Mucosa of rectum (tissue), 2 donors: ENCODE measurements around the gene TCIRG1.
A peak's percentile ranks its signal among the peaks of the same experiment; 100 is the strongest.
"Not testable (repeated sequence)": the region's sequence is repeated elsewhere in the genome, so short reads cannot be mapped to it uniquely, and the experiment has no call there.

ENCODE experiments used
- H3K27ac ChIP-seq, 2 donors: one replicate each; pipeline ENCODE4 v1.7.0; 2013; ENCODE audit warnings: inconsistent platforms in 2 of 2, low read depth in 2 of 2, low read length in 2 of 2
- H3K27me3 ChIP-seq, 2 donors: one replicate each; pipeline ENCODE4 v1.7.0; 2013; ENCODE audit warnings: low read length in 2 of 2; ENCODE audit not compliant: control insufficient read depth in 2 of 2, insufficient read depth in 2 of 2
- H3K36me3 ChIP-seq, 2 donors: one replicate each; pipeline ENCODE4 v1.7.0; 2013; ENCODE audit warnings: low read length in 2 of 2; ENCODE audit not compliant: control insufficient read depth in 2 of 2, insufficient read depth in 2 of 2
- H3K4me1 ChIP-seq, 2 donors: one replicate each; pipeline ENCODE4 v1.7.0; 2013; ENCODE audit warnings: low read length in 2 of 2, mild to moderate bottlenecking in 1 of 2; ENCODE audit not compliant: control insufficient read depth in 2 of 2, insufficient read depth in 2 of 2
- H3K4me3 ChIP-seq, 2 donors: one replicate each; pipeline ENCODE4 v1.7.0; 2013; ENCODE audit warnings: low read length in 2 of 2
- H3K9ac ChIP-seq, 2 donors: one replicate each; pipeline ENCODE4 v1.7.0; 2013; ENCODE audit warnings: low read length in 2 of 2, low read depth in 1 of 2, mild to moderate bottlenecking in 1 of 2
- H3K9me3 ChIP-seq, 2 donors: one replicate each; pipeline ENCODE4 v1.7.0; 2013; ENCODE audit warnings: low read length in 2 of 2; ENCODE audit not compliant: control insufficient read depth in 2 of 2
- donor health status: healthy.
- donor health status: Normal muscosa, but diverticular disease.

The TCIRG1 gene

DNA sequence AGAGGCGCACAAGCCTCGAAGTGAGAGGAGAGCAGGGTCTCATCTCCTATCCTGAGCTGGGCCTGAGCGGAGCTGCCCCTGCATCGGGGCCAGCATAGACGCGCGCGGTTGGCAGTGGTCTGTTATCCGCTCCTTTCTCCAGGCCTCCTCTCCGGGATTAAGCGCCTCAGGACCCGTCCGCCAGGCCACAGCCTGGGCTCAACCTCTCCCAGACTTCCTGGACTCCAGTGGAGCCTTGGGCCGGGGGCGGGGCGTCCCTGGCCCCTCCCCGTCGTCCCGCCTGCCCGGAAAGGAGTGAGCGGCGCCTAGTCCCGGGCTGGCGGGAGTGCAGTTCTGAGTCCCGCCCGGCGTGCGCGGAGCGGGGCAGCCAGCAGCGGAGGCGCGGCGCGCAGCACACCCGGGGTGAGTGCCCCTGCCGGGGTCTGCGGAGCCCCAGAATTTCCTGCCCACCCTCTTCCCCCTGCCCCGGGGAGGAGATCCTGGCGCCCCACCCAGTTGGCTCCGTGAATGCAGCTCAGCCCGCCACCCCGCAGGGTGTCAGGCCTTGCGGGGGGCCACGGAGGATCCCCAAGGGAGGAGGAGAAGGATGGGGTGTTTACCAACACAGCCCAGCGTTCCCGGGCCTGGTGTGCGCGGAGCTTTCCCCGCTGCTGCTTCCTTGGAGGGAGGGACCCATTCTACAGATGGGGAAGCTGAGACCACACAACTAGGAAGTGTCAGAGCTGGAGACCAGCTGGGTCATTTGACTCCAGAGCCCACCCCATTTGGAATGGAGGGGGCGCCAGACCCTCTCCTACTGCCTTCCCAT, at the start of gene TCIRG1:
TSS of gene TCIRG1 (plus strand) at position 308 of the 808 bp plus-strand sequence. CDS start 2,247 bp downstream, outside the sequence.
- Histone ChIP-seq H3K27ac (peak within 1 kb of the TSS; percentile 90), H3K36me3 (peaks cover 5 to 11% of the 10 kb centered on the region in 2 donors)

DNA sequence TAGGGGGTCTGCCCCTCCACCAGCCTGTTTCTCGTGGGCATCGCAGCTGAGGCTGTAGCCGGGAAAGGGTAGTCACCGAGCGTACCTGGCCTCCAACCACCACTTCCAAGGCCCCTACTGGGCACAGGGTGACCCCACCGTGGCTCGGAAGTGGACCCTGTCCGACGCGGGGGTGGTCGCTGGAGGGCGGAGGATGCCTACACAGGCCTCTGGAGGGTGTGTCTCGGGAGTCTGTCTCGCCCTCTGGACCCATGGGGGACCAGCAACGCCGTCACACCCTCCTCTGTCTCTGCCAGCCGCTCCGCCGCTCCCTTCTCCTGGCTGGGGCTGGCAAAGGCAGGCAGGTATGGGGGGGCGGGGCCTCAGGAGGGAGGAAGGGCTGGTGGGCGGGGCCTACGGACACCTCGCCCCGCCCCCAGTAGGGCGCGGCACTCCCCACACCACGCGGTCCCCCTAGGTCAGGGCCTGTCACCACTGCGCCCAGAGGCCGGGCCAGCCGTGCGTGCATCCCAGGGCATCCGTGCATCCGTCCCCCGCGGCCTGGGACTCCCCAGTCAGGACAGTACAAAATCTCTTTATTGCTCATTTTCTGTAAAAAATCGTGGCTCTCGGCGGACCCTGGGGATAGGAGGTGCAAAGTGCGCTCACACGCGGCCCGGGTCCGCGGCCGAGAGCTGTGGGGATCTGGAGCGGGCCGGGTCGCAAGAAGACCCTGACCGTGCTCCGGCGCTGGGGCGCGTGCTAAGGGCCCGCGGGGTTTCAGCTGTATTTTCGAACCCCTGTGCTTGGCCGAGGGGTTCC, 48.1 kb upstream of the TCIRG1 start:
- H3K9me3 ChIP-seq, H3K4me1 ChIP-seq: not testable (repeated sequence)

More for the DNA sequence above, at the start of gene TCIRG1:
- Histone ChIP-seq H3K27me3 (no peaks in the 10 kb centered on the region), H3K4me1 (peaks cover 31 to 36% of the 10 kb centered on the region in 2 donors), H3K9me3 (no peaks in the 10 kb centered on the region), H3K4me3 (peak within 1 kb of the TSS; percentile 80 to 84), H3K9ac (peak within 1 kb of the TSS; percentile 87 to 97)

DNA sequence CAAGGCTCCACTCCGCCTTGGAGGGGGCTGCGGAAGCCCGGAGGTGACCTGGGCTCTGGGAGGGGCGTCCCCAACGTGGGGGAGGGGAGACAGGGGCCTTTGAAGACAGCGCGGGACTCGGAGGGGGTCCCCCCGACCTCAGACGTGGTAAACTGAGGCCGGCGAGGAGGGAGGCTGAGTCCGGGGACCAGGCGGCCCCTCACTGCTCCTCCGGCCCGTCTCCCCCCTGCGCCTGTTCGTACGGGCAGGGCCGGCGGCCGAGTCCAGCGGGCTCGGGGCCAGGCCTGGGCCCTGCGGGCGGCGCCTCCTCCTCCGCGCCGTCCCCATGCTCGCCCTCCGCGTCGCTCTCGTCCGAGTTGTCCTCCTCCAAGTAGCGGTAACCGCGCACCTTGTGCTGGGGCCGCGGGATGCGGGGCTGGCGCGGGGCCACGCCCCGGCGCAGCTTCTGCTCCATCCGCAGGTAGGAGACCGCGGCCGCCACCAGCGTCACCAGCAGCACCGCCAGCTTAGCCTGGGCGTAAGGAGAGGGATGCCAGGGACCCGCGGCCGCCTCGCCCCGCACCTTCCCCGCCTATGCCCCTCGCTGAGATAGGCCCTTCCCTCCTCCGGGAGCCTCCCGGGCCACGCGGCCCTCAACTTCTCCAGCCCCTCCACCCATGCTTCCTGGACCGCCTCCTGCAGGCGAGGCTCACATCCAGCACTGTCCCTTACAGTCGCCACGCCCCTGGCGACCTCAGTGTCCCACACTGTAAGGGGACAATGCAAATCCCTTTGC, 47.3 kb upstream of the TCIRG1 start:
- not testable (repeated sequence) for H3K27ac ChIP-seq, H3K9me3 ChIP-seq, H3K4me1 ChIP-seq, H3K9ac ChIP-seq, H3K36me3 ChIP-seq, H3K27me3 ChIP-seq, H3K4me3 ChIP-seq

More for the DNA sequence above, 48.1 kb upstream of the TCIRG1 start:
- not testable (repeated sequence) for H3K4me3 ChIP-seq, H3K36me3 ChIP-seq, H3K27ac ChIP-seq, H3K9ac ChIP-seq, H3K27me3 ChIP-seq

DNA sequence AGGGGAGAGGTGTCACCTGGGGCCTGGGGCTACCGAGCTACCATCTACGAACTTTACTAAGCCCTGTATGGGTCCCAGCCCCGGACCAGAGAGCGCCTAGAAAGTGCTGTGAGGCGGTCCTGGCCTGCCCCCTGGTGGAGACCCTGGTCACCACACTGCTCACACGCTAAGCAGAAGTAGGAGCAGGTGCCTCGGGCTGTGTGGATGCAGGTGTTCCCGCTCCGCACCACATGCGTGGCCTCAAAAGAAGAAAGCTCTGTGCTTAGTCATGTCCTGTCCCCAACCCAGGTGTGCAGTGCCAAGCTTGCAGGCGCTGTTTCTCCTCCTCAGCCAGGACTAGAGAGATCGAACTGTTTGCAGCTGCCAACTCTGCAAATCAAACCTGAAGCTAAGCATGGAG, 45.0 kb upstream of the TCIRG1 start:
- not testable (repeated sequence) for H3K9me3 ChIP-seq
- peaks cover 0 to 18% of the 10 kb centered on the region in 2 donors for H3K4me1 ChIP-seq

GRCh38 chr11:67994387-67994786, 44.4 kb upstream of the TCIRG1 start:
- H3K9me3 ChIP-seq, H3K9ac ChIP-seq, H3K27me3 ChIP-seq, H3K36me3 ChIP-seq, H3K27ac ChIP-seq, H3K4me3 ChIP-seq: not testable (repeated sequence)
- H3K4me1 ChIP-seq: peaks cover 0 to 18% of the 10 kb centered on the region in 2 donors

More for the DNA sequence above, 45.0 kb upstream of the TCIRG1 start:
- not testable (repeated sequence) for H3K27me3 ChIP-seq, H3K9ac ChIP-seq, H3K27ac ChIP-seq, H3K4me3 ChIP-seq, H3K36me3 ChIP-seq

DNA sequence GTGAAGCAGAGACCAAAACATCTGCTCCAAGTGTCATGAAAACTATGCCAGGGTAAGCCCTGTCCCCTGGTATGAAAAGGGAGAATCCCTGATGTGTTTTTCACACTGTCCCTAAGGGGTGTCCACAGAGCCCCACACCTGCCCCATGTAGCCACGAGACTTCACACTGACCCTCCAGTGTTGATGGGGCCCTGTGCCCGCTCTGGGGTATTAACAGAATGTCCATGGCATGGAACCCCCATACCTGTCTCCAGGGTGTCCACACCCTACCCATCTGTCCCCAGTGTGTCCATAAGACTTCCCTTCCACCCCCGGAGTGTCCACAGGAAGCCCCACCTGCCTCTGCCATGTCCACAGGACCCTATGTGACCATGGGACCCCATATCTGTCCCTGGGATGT, 43.7 kb upstream of the TCIRG1 start:
- not testable (repeated sequence) for H3K27me3 ChIP-seq, H3K9ac ChIP-seq, H3K9me3 ChIP-seq, H3K27ac ChIP-seq, H3K4me3 ChIP-seq, H3K36me3 ChIP-seq
- peaks cover 0 to 18% of the 10 kb centered on the region in 2 donors for H3K4me1 ChIP-seq

DNA sequence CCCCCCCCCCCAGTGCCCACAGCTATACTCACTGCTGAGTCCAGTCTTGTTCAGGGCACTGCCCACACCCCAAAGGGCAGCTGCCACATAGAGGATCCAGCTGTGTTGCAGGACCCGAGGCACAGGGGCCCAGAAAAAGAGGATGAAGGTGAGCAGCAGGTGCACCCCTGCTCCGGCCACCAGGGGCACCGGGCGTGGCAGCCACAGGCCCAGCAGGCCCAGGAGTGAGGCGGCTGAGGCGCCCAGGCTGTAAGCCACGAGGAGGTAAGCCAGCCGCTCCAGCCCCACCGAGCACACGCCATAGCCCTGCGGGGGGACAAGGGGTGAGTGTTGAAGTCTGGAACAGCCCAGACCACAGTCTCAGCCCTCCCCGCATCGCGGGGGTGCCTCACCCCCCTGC, 43.2 kb upstream of the TCIRG1 start:
- not testable (repeated sequence) for H3K9me3 ChIP-seq, H3K4me3 ChIP-seq

GRCh38 chr11:67996051-67996450, 42.8 kb upstream of the TCIRG1 start:
- Histone ChIP-seq H3K27me3 (no peaks in the 10 kb centered on the region), H3K4me3 (no peak overlapping the region), H3K9me3 (no peaks in the 10 kb centered on the region), H3K36me3 (peaks cover 2 to 4% of the 10 kb centered on the region in 2 donors), H3K27ac (no peak overlapping the region), H3K9ac (no peak overlapping the region), H3K4me1 (peaks cover 0 to 18% of the 10 kb centered on the region in 2 donors)

More for the DNA sequence above, 43.2 kb upstream of the TCIRG1 start:
- H3K27ac ChIP-seq, H3K9ac ChIP-seq, H3K36me3 ChIP-seq, H3K27me3 ChIP-seq: not testable (repeated sequence)
- peaks cover 0 to 18% of the 10 kb centered on the region in 2 donors for H3K4me1 ChIP-seq

- Histone ChIP-seq H3K27me3 (no peaks in the 10 kb centered on the region), H3K27ac (peak overlapping the region in 1 of 2 donors; percentile 77), H3K36me3 (peaks cover 2 to 4% of the 10 kb centered on the region in 2 donors), H3K9ac (no peak overlapping the region), H3K4me1 (peaks cover 0 to 18% of the 10 kb centered on the region in 2 donors), H3K9me3 (no peaks in the 10 kb centered on the region), H3K4me3 (peak overlapping the region in 1 of 2 donors; percentile 65)
Observed at GRCh38 chr11:67996622-67997474, 42.0 kb upstream of the TCIRG1 start.
